Measurements from ENCODE around the gene OR51M1. TPM values are rescaled to one million over a fixed set of nuclear protein-coding genes. Genes with fewer than 3 reads are reported as not detected.

Gene OR51M1
- polyA plus RNA-seq, 1 of the 3 experiments (the other 2 are of a cell fraction), result not detected

DNA sequence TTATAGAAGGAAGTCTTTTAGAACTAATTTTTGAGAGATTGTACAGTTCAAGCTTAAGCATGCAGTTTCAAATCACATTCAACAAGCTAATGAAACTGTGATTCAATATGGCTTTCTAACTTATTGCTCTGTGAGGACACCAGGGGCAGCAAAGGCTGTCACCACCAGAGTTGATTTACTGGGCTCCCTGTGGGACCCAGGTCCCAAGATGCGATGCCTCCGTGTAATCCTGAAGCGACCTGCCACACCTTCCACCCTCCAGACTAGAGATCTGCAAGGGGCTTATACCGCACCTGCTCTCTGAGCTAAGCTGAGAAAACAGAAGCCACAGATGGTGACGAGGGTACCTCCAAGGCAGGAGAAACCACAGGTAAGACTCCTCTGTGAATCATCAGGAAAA, 37.4 kb downstream of the OR51M1 start:
- Histone ChIP-seq H3K79me2 (ENCODE audit: insufficient read depth) (no peaks in the 10 kb centered on the region), H3K27me3 (ENCODE audit: insufficient read depth) (no peaks in the 10 kb centered on the region; the same call in 1 of the 2 replicates), H3K9ac (no peak overlapping the region), H3K4me3 (ENCODE audit: low read depth in 2 of 2, low read length in 1 of 2) (no peak overlapping the region), H2AFZ (ENCODE audit: low read depth) (no peak overlapping the region), H3F3A (replicated peaks; ENCODE audit: insufficient read depth) (no peaks in the 10 kb centered on the region), H4K20me1 (ENCODE audit: insufficient read depth) (no peaks in the 10 kb centered on the region), H3K9me2 (no peaks in the 10 kb centered on the region), H3K4me1 (ENCODE audit: control insufficient read depth in 1 of 2, insufficient read depth in 2 of 2, low read depth in 1 of 2, low read length in 1 of 2) (no peaks in the 10 kb centered on the region), H3K27ac (ENCODE audit: low read depth in 2 of 2, low read length in 1 of 2) (no peak overlapping the region), H3K9me3 (no peaks in the 10 kb centered on the region), H3K36me3 (replicated peaks in 1 of 2; ENCODE audit: control insufficient read depth in 1 of 2, insufficient read depth in 2 of 2, low read length in 1 of 2) (no peaks in the 10 kb centered on the region), H3K4me2 (no peak overlapping the region)
- ChIA-PET CTCF (interaction anchor here (1.0 kb wide), 1 partner anchor 13 kb away, joined by 4 read pairs; no protein-coding TSS in a partner anchor), POLR2A (no interaction called here)
- WGBS (ENCODE audit: low lambda C conversion rate), result 2% methylated on average over 5 of the region's 5 CpGs
- no peak for DNase-seq
- TF ChIP-seq, protein P1, sequence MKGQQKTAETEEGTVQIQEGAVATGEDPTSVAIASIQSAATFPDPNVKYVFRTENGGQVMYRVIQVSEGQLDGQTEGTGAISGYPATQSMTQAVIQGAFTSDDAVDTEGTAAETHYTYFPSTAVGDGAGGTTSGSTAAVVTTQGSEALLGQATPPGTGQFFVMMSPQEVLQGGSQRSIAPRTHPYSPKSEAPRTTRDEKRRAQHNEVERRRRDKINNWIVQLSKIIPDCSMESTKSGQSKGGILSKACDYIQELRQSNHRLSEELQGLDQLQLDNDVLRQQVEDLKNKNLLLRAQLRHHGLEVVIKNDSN (IDR thresholded peaks at IDR 0.05; ENCODE audit: borderline replicate concordance, low read depth), result no peak
- TF ChIP-seq FOXJ3 (CRISPR knock-in tag; IDR thresholded peaks at IDR 0.05), result no peak
- TF ChIP-seq, protein P2, sequence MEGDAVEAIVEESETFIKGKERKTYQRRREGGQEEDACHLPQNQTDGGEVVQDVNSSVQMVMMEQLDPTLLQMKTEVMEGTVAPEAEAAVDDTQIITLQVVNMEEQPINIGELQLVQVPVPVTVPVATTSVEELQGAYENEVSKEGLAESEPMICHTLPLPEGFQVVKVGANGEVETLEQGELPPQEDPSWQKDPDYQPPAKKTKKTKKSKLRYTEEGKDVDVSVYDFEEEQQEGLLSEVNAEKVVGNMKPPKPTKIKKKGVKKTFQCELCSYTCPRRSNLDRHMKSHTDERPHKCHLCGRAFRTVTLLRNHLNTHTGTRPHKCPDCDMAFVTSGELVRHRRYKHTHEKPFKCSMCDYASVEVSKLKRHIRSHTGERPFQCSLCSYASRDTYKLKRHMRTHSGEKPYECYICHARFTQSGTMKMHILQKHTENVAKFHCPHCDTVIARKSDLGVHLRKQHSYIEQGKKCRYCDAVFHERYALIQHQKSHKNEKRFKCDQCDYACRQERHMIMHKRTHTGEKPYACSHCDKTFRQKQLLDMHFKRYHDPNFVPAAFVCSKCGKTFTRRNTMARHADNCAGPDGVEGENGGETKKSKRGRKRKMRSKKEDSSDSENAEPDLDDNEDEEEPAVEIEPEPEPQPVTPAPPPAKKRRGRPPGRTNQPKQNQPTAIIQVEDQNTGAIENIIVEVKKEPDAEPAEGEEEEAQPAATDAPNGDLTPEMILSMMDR (IDR thresholded peaks at IDR 0.05), result no peak
- no peak for TF ChIP-seq GABPA (IDR thresholded peaks at IDR 0.05; ENCODE audit: low read depth)
- TF ChIP-seq, protein P3, sequence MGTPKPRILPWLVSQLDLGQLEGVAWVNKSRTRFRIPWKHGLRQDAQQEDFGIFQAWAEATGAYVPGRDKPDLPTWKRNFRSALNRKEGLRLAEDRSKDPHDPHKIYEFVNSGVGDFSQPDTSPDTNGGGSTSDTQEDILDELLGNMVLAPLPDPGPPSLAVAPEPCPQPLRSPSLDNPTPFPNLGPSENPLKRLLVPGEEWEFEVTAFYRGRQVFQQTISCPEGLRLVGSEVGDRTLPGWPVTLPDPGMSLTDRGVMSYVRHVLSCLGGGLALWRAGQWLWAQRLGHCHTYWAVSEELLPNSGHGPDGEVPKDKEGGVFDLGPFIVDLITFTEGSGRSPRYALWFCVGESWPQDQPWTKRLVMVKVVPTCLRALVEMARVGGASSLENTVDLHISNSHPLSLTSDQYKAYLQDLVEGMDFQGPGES (IDR thresholded peaks at IDR 0.05; ENCODE audit: low read depth, low read length), result no peak
- TF ChIP-seq FOXM1 (IDR thresholded peaks at IDR 0.05; ENCODE audit: low read depth), result no peak
- no peak for TF ChIP-seq TEAD4 (IDR thresholded peaks at IDR 0.05; ENCODE audit: borderline replicate concordance, insufficient read depth)
- no peak for TF ChIP-seq NRF1 (IDR thresholded peaks at IDR 0.05; ENCODE audit: low read depth, low read length)
- no peak for TF ChIP-seq EP300 (IDR thresholded peaks at IDR 0.05; ENCODE audit: borderline replicate concordance in 1 of 2, low read depth in 1 of 2, low read length in 1 of 2)

DNA sequence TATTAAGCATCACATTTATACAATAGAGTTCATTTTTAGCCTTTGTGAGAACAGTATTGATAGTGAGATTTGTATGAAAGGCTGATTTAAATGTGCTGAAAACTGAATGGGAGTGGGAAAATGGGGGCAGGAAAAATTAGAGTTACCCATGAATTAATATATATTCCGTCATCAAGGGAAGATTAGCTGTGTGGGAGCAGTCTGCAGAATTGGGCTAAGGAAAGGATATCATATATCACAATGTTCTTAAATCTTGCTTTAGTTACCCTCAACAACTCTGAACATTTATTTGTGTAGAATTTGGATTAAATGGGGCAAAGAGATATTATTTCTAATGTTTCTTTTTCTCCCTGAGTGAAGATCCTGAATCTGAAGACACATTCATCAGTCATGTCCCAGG, 38.2 kb downstream of the OR51M1 start, which contains the start of gene OR51Q1:
TSS of gene OR51Q1 (plus strand) at position 301 of the 400 bp plus-strand sequence. CDS start at position 391, 90 bp downstream.
- H3K4me1 ChIP-seq (ENCODE audit: control insufficient read depth in 1 of 2, insufficient read depth in 2 of 2, low read depth in 1 of 2, low read length in 1 of 2), result no peaks in the 10 kb centered on the region
- no peak within 1 kb of the TSS for H3K4me3 ChIP-seq (ENCODE audit: low read depth in 2 of 2, low read length in 1 of 2)
- ChIA-PET POLR2A (no interaction called here), CTCF (no interaction called here)
- WGBS (ENCODE audit: low lambda C conversion rate), result 9% methylated on average over 1 of the region's 1 CpG
- no peaks in the 10 kb centered on the region for H3K36me3 ChIP-seq (replicated peaks in 1 of 2; ENCODE audit: control insufficient read depth in 1 of 2, insufficient read depth in 2 of 2, low read length in 1 of 2)
- H3K27me3 ChIP-seq (ENCODE audit: insufficient read depth), result no peaks in the 10 kb centered on the region; the same call in 1 of the 2 replicates
- no peaks in the 10 kb centered on the region for H4K20me1 ChIP-seq (ENCODE audit: insufficient read depth)
- no peaks in the 10 kb centered on the region for H3K79me2 ChIP-seq (ENCODE audit: insufficient read depth)
- no peak for DNase-seq
- no peak within 1 kb of the TSS for H3K4me2 ChIP-seq
- TF ChIP-seq EP300 (IDR thresholded peaks at IDR 0.05; ENCODE audit: borderline replicate concordance in 1 of 2, low read depth in 1 of 2, low read length in 1 of 2), result no peak
- no peak for TF ChIP-seq SIN3A (IDR thresholded peaks at IDR 0.05; ENCODE audit: borderline replicate concordance, low read depth, low read length)
- no peak for TF ChIP-seq FOSL2 (IDR thresholded peaks at IDR 0.05; ENCODE audit: borderline replicate concordance, low read depth)
- TF ChIP-seq FOXM1 (IDR thresholded peaks at IDR 0.05; ENCODE audit: low read depth), result no peak
- TF ChIP-seq POLR2AphosphoS5 (IDR thresholded peaks at IDR 0.05; ENCODE audit: low read depth, low read length), result no peak
- no peak for TF ChIP-seq TEAD4 (IDR thresholded peaks at IDR 0.05; ENCODE audit: borderline replicate concordance, insufficient read depth)
- no peak for TF ChIP-seq NRF1 (IDR thresholded peaks at IDR 0.05; ENCODE audit: low read depth, low read length)
- TF ChIP-seq FOXJ3 (CRISPR knock-in tag; IDR thresholded peaks at IDR 0.05), result no peak
- no peak for TF ChIP-seq ELF1 (IDR thresholded peaks at IDR 0.05)
- TF ChIP-seq, protein P3 (IDR thresholded peaks at IDR 0.05; ENCODE audit: low read depth, low read length), result no peak
- TF ChIP-seq, protein P1 (IDR thresholded peaks at IDR 0.05; ENCODE audit: borderline replicate concordance, low read depth), result no peak
- TF ChIP-seq, protein P4, sequence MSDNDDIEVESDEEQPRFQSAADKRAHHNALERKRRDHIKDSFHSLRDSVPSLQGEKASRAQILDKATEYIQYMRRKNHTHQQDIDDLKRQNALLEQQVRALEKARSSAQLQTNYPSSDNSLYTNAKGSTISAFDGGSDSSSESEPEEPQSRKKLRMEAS (IDR thresholded peaks at IDR 0.05; ENCODE audit: low read depth), result no peak
- H3K9me2 ChIP-seq, result no peaks in the 10 kb centered on the region
- no peaks in the 10 kb centered on the region for H3K9me3 ChIP-seq
- no peak within 1 kb of the TSS for H3K9ac ChIP-seq
- H3K27ac ChIP-seq (ENCODE audit: low read depth in 2 of 2, low read length in 1 of 2), result no peak within 1 kb of the TSS
- no peaks in the 10 kb centered on the region for H3F3A ChIP-seq (replicated peaks; ENCODE audit: insufficient read depth)
- no peak within 1 kb of the TSS for H2AFZ ChIP-seq (ENCODE audit: low read depth)

All from SK-N-SH (cell line).